Liver (tissue), 9 donors: ENCODE data around the gene COL1A2. TPM values are rescaled to one million over a fixed set of nuclear protein-coding genes. Genes with fewer than 3 reads are reported as not detected.

Experiments
- DNase-seq: peaks from one replicate; pipeline ENCODE4 v3.0.0-alpha.2; 2017; ENCODE audit warnings: low spot score
- H3K27ac ChIP-seq, 2 donors: one replicate each; pipeline ENCODE4 v1.7.0; 2013; ENCODE audit warnings: inconsistent platforms in 2 of 2, low read length in 2 of 2, control low read depth in 1 of 2, low read depth in 1 of 2, mild to moderate bottlenecking in 1 of 2
- H3K27me3 ChIP-seq, 4 donors: one replicate each; pipeline versions ENCODE4 v1.6.1 to v1.7.0; 2013; ENCODE audit warnings: low read length in 3 of 4, inconsistent platforms in 1 of 4, mild to moderate bottlenecking in 1 of 4, moderate library complexity in 1 of 4; ENCODE audit not compliant: control insufficient read depth in 4 of 4, insufficient read depth in 4 of 4
- H3K36me3 ChIP-seq, 4 donors: one replicate each; pipeline versions ENCODE4 v1.6.1 to v1.7.0; 2013; ENCODE audit warnings: low read length in 3 of 4, mild to moderate bottlenecking in 3 of 4, low read depth in 1 of 4, moderate library complexity in 1 of 4; ENCODE audit not compliant: control insufficient read depth in 4 of 4, insufficient read depth in 3 of 4
- H3K4me1 ChIP-seq, 4 donors: one replicate each; pipeline versions ENCODE4 v1.6.1 to v1.7.0; 2013; ENCODE audit warnings: low read length in 3 of 4, mild to moderate bottlenecking in 3 of 4, moderate library complexity in 1 of 4; ENCODE audit not compliant: control insufficient read depth in 4 of 4, insufficient read depth in 4 of 4
- H3K4me3 ChIP-seq, 3 donors: one replicate each; pipeline versions ENCODE4 v1.6.1 to v1.7.0; 2013; ENCODE audit warnings: low read length in 3 of 3, control low read depth in 1 of 3, low read depth in 1 of 3, mild to moderate bottlenecking in 1 of 3
- H3K9ac ChIP-seq, 2 donors: one replicate each; pipeline ENCODE4 v1.7.0; 2013; ENCODE audit warnings: low read length in 2 of 2, mild to moderate bottlenecking in 2 of 2, moderate library complexity in 2 of 2, control low read depth in 1 of 2, low read depth in 1 of 2
- H3K9me3 ChIP-seq, 4 donors: one replicate each; pipeline versions ENCODE4 v1.6.1 to v1.7.0; 2013; ENCODE audit warnings: low read length in 3 of 4; ENCODE audit not compliant: control insufficient read depth in 4 of 4
- ATF3 ChIP-seq: IDR thresholded peaks from 2 replicates; pipeline ENCODE4 v1.6.1; 2016; ENCODE audit warnings: antibody characterized with exemption
- EGR1 ChIP-seq, 2 donors: IDR thresholded peaks; 2 replicates each; pipeline ENCODE4 v1.6.1; 2016 to 2018; ENCODE audit warnings: antibody characterized with exemption in 2 of 2, low read depth in 2 of 2
- FOXA1 ChIP-seq: IDR thresholded peaks from 2 replicates; pipeline ENCODE4 v1.6.1; 2016; ENCODE audit warnings: antibody characterized with exemption
- FOXA2 ChIP-seq: IDR thresholded peaks from 2 replicates; pipeline ENCODE4 v1.6.1; 2016; ENCODE audit warnings: antibody characterized with exemption
- GABPA ChIP-seq, 2 donors: IDR thresholded peaks in 1 of 2; conservative IDR thresholded peaks in 1 of 2; 2 replicates each; pipeline ENCODE4 v1.6.1; 2016; ENCODE audit warnings: antibody characterized with exemption in 2 of 2, mild to moderate bottlenecking in 1 of 2, moderate library complexity in 1 of 2
- HNF4A ChIP-seq, 2 donors: conservative IDR thresholded peaks; 2 replicates each; pipeline ENCODE4 v1.6.1; 2016; ENCODE audit warnings: antibody characterized with exemption in 2 of 2, mild to moderate bottlenecking in 2 of 2
- HNF4G ChIP-seq: IDR thresholded peaks from 2 replicates; pipeline ENCODE4 v1.6.1; 2016; ENCODE audit warnings: antibody characterized with exemption
- JUND ChIP-seq, 2 donors: IDR thresholded peaks; 2 replicates each; pipeline ENCODE4 v1.6.1; 2016; ENCODE audit warnings: antibody characterized with exemption in 2 of 2
- MAX ChIP-seq: IDR thresholded peaks from 2 replicates; pipeline ENCODE4 v1.6.1; 2016; ENCODE audit warnings: antibody characterized with exemption
- NR2F2 ChIP-seq: IDR thresholded peaks from 2 replicates; pipeline ENCODE4 v1.6.1; 2016; ENCODE audit warnings: antibody characterized with exemption
- RAD21 ChIP-seq, 2 donors: IDR thresholded peaks; 2 replicates each; pipeline ENCODE4 v1.6.1; 2016; ENCODE audit warnings: antibody characterized with exemption in 2 of 2, mild to moderate bottlenecking in 2 of 2
- REST ChIP-seq: IDR thresholded peaks from 2 replicates; pipeline ENCODE4 v1.6.1; 2016; ENCODE audit warnings: antibody characterized with exemption, mild to moderate bottlenecking
- RXRA ChIP-seq, 2 donors: IDR thresholded peaks; 2 replicates each; pipeline ENCODE4 v1.6.1; 2017 to 2018; ENCODE audit warnings: antibody characterized with exemption in 2 of 2, mild to moderate bottlenecking in 1 of 2
- SP1 ChIP-seq: IDR thresholded peaks from 2 replicates; pipeline ENCODE4 v1.6.1; 2018; ENCODE audit warnings: antibody characterized with exemption, mild to moderate bottlenecking
- YY1 ChIP-seq: IDR thresholded peaks from 2 replicates; pipeline ENCODE4 v1.6.1; 2016; ENCODE audit warnings: antibody characterized with exemption, mild to moderate bottlenecking
- WGBS: extraction: QIAGEN DNeasy Blood & Tissue Kit; methylation state at CpG from one replicate; pipeline ENCODE4 v1.1.7; 2013; 5-methylcytosine and 5-hydroxymethylcytosine counted together
- polyA plus RNA-seq, 2 donors: library from polyadenylated mRNA; stranded (reverse) in 1 of 2; unstranded in 1 of 2; fragments of 200-250 nt in 1 of 2; fragments of >200 nt in 1 of 2; fragmentation: Nextera tagmentation in 1 of 2; extraction: Ambion mirVana in 1 of 2; gene quantifications; one replicate each; pipeline versions ENCODE4 v1.2.1 to v1.2.3, GENCODE V29; 2013 to 2015
- total RNA-seq, 2 donors: library from RNA; depleted of rRNA; stranded (reverse); fragments of >200 nt; gene quantifications; one replicate each; pipeline ENCODE4 v1.2.3, GENCODE V29; 2014
- TF ChIP-seq, protein P1 (sequence below): fragments of 150-350 bp; IDR thresholded peaks from 2 replicates; pipeline ENCODE4 v1.5.1; 2017; ENCODE audit warnings: improper control_type of control experiment, low read depth, low read length; ENCODE audit not compliant: missing input control
- TF ChIP-seq, protein P2 (sequence below): IDR thresholded peaks from 2 replicates; pipeline ENCODE4 v1.6.1; 2016; ENCODE audit warnings: antibody characterized with exemption
- donor health status: healthy.
- donor health status: healthy.
- donor health status: healthy.
- donor health status: healthy.
- donor health status: healthy.

COL1A2 gene
- total and polyA plus RNA-seq, 4 donors: 11.5 to 86.2 (median 42.0) TPM

GRCh38 chr7:94409200-94409948 lies 14.7 kb downstream of the COL1A2 start:
- no peak for DNase-seq
- Histone ChIP-seq H3K4me1 (no peaks in the 10 kb centered on the region), H3K36me3 (no peaks in the 10 kb centered on the region), H3K27me3 (peaks cover 0 to 2% (median 0%) of the 10 kb centered on the region in 4 donors), H3K27ac (no peak overlapping the region), H3K4me3 (no peak overlapping the region), H3K9ac (no peak overlapping the region), H3K9me3 (no peaks in the 10 kb centered on the region)
- WGBS: 85% methylated on average over 15 of the region's 15 CpGs
- TF ChIP-seq FOXA2 (no peak), YY1 (no peak), HNF4G (no peak), SP1 (no peak), HNF4A (conservative IDR thresholded peaks at IDR 0.05) (no peak), MAX (no peak), JUND (IDR thresholded peaks at IDR 0.05) (no peak), REST (no peak), ATF3 (no peak), FOXA1 (no peak), EGR1 (IDR thresholded peaks at IDR 0.05; ENCODE audit: low read depth in 2 of 2) (no peak), NR2F2 (no peak), GABPA (IDR thresholded peaks at IDR 0.05 in 1 of 2, conservative IDR thresholded peaks at IDR 0.05 in 1 of 2) (no peak), RAD21 (IDR thresholded peaks at IDR 0.05) (no peak), RXRA (IDR thresholded peaks at IDR 0.05) (no peak)
- TF ChIP-seq, protein P1, sequence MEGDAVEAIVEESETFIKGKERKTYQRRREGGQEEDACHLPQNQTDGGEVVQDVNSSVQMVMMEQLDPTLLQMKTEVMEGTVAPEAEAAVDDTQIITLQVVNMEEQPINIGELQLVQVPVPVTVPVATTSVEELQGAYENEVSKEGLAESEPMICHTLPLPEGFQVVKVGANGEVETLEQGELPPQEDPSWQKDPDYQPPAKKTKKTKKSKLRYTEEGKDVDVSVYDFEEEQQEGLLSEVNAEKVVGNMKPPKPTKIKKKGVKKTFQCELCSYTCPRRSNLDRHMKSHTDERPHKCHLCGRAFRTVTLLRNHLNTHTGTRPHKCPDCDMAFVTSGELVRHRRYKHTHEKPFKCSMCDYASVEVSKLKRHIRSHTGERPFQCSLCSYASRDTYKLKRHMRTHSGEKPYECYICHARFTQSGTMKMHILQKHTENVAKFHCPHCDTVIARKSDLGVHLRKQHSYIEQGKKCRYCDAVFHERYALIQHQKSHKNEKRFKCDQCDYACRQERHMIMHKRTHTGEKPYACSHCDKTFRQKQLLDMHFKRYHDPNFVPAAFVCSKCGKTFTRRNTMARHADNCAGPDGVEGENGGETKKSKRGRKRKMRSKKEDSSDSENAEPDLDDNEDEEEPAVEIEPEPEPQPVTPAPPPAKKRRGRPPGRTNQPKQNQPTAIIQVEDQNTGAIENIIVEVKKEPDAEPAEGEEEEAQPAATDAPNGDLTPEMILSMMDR: no peak
- TF ChIP-seq, protein P2, sequence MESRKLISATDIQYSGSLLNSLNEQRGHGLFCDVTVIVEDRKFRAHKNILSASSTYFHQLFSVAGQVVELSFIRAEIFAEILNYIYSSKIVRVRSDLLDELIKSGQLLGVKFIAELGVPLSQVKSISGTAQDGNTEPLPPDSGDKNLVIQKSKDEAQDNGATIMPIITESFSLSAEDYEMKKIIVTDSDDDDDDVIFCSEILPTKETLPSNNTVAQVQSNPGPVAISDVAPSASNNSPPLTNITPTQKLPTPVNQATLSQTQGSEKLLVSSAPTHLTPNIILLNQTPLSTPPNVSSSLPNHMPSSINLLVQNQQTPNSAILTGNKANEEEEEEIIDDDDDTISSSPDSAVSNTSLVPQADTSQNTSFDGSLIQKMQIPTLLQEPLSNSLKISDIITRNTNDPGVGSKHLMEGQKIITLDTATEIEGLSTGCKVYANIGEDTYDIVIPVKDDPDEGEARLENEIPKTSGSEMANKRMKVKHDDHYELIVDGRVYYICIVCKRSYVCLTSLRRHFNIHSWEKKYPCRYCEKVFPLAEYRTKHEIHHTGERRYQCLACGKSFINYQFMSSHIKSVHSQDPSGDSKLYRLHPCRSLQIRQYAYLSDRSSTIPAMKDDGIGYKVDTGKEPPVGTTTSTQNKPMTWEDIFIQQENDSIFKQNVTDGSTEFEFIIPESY: no peak
